Fibroblast of skin of back (primary cell): ENCODE measurements around the gene ANKRD13D. TPM values are rescaled to one million over a fixed set of nuclear protein-coding genes. Genes with fewer than 3 reads are reported as not detected.

Experiments
- DNase-seq: peaks from one replicate; pipeline ENCODE4 v3.0.0-alpha.2; 2013
- polyA plus RNA-seq, 2 experiments: library from polyadenylated mRNA; unstranded; fragments of 120-200 nt; gene quantifications; one replicate each; pipeline ENCODE4 v1.2.1, GENCODE V29; 2013; ENCODE audit not compliant: insufficient read length in 2 of 2

Gene ANKRD13D
- polyA plus RNA-seq (2013, experiment 1 of 2; ENCODE audit: insufficient read length), result 32.2 TPM
- polyA plus RNA-seq (2013, experiment 2 of 2; ENCODE audit: insufficient read length), result 26.2 TPM

- no peak for DNase-seq
Measured at GRCh38 chr11:67289226-67289650, at the start of gene ANKRD13D. Gene ANKRD13D (plus strand): TSS chr11:67289303. CDS start chr11:67289461, 158 bp downstream.

DNA sequence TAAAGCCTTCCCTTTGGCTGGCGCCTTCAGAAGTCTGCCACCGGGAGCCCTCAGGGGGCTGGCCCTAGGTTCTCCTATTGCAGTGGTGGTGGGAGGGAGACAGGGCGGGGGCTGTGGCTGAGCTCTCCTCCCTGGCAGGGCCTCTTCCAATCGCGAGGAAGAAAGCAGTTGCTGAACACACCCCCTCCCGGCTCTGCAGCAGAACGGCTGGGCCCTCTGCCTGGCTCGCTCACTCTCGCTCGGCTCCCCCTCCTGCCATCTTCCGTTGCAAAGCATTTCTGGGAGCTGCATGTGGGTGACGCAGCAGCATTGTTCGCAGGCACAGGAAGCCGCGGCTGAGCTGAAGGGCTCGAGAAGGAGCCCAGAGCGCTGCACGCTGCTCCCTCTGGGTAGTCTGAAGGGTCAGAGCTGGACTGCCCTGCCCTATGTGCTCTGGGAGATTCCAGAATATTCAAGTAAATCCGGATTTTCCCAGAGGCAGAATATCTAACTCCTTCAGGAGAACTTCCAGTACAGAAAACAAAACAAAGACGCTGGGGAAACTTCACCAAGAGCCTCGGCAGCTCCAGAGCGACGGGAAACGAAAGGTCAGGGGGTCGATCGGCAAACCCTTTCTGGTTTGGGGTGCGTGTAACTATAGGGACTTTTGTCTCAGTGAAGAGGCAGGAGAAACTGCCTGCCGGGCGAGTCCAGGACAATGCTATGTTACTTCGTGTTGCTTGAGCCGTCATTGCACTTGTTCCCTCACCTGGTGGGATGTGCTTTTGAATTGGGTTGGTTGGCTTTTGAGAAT is 49.1 kb upstream of the ANKRD13D start:
- DNase-seq, result peak; percentile 99

GRCh38 chr11:67240576-67241389 is 48.3 kb upstream of the ANKRD13D start:
- peak; percentile 70 for DNase-seq

GRCh38 chr11:67242548-67242947 is 46.6 kb upstream of the ANKRD13D start:
- no peak for DNase-seq

- no peak for DNase-seq
Measured at GRCh38 chr11:67243051-67243450, 46.1 kb upstream of the ANKRD13D start.

- no peak for DNase-seq
Measured at GRCh38 chr11:67245046-67245445, 44.1 kb upstream of the ANKRD13D start.

DNA sequence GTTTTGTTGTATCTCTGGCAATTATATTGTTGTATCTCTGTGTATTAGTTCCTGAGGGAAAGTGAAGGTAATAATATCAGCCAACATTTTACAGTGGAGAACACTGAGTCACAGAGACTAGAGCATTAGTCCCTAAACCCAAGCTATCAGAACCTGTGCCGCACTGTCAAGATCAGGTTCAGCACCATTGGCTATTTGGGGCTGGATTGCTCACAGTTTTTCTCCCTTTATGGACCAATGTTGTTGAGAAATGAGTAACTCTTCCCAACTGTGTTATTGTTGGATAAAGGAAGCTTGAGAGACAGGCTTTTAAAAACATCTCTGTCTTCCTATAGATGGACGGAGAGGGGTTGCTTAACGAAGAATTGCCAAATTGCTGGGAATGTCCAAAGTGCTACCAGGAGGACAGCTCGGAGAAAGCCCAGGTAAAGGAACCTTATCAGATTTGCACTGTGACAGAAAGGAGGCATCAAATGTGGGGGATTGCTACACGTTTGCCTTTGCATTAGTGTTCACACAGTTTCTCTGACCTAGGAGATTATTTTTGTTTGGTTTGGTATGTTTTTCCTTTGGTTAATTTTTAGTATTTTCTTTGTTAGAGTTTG is 41.1 kb upstream of the ANKRD13D start:
- no peak for DNase-seq

- DNase-seq, result no peak
Measured at GRCh38 chr11:67248653-67249052, 40.5 kb upstream of the ANKRD13D start.

DNA sequence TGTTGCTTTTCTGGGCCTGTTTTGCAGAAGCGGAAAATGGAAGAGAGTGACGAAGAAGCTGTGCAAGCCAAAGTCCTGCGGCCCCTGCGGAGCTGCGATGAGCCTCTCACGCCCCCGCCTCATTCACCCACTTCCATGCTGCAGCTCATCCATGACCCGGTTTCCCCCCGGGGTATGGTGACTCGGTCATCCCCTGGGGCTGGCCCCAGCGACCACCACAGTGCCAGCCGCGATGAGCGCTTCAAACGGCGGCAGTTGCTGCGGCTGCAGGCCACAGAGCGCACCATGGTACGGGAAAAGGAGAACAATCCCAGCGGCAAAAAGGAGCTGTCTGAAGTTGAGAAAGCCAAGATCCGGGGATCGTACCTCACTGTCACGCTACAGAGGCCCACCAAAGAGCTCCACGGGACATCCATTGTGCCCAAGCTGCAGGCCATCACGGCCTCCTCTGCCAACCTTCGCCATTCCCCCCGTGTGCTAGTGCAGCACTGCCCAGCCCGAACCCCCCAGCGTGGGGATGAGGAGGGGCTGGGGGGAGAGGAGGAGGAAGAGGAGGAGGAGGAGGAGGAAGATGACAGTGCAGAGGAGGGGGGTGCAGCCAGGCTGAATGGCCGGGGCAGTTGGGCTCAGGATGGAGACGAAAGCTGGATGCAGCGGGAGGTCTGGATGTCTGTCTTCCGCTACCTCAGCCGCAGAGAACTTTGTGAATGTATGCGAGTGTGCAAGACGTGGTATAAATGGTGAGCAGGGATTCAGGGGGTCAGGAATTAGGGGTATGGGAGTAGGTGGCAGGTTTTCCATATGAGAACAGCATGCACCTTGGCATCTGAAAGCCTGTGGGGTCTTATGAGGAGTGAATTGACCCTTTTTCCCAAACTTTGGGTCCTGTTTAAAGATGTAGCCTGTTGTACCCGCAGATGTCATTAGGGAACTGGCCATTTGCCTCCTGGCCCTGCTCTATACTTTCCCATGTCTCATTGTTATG is 38.8 kb upstream of the ANKRD13D start:
- no peak for DNase-seq

- DNase-seq, result no peak
Measured at GRCh38 chr11:67251841-67252240, 37.3 kb upstream of the ANKRD13D start.

DNA sequence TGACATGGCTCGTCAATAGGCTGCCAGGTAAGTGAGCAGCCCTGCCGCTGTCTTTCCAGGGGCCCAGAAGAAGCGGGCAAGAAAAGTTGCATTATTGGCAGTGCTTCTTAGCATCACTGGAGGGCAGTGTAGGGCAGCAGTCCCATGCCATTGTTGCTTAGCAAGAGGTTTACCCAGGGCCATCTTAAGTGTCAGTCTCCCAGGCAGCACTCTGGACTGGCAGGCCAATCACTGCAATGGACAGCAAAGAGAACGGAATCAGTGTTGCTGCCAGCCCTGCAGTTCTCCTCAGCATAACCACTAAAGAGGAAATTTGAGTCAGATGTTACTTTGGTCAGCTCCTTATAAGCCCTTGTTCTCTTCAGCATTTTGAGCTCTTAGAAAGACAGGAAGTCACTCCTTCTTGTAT is 36.3 kb upstream of the ANKRD13D start:
- peak; percentile 38 for DNase-seq

DNA sequence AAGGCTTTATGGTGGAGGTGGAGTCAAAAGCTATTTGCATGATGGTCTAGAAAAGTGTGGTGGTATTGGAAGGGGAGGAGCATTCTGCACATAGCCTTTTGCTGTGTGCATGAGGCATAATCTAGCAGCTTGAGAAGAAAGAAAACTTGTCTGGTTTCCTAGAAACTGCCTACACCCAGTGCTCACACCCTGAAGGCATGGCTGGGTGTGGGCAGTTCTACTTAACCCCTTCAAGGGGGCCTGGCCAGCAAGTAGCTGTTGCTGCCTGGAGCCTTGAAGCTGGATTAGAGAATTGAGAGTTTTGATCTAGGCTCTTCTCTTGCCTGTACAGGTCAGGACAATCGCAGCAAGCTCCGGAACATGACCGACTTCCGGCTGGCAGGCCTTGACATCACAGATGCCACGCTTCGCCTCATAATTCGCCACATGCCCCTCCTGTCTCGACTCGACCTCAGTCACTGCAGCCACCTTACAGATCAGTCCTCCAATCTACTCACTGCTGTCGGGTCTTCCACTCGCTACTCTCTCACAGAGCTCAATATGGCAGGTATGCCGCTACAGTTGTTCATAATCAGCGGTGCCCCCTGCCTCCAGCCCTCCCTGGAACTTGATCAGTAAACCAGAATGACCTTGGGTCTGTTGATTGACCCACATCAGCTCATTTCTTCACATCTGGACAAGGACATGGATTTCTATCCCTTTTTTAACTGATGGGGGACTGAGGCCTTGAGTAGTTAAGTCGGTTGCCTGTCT is 35.1 kb upstream of the ANKRD13D start:
- DNase-seq, result no peak

- DNase-seq, result no peak
Measured at GRCh38 chr11:67254798-67255197, 34.3 kb upstream of the ANKRD13D start.

DNA sequence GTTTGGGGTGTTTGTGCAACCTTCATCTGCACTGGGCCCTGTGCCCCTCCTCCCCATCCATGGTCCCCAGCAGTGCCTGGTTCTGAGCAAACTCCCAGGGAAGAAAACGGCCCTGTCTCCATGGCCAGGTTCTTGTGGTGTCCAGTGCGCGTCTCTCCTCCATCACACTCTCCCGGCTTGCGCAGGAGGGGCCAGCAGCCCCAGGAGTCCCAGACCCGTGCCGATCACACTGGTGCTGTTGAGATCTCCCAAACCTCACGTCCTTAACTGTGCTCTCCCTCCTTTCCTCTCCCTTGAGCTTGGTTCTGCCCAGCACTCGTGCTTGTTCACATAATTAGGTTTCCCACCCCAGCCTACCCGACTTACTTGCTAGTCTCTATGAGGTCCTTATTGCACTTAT is 33.8 kb upstream of the ANKRD13D start:
- no peak for DNase-seq

DNA sequence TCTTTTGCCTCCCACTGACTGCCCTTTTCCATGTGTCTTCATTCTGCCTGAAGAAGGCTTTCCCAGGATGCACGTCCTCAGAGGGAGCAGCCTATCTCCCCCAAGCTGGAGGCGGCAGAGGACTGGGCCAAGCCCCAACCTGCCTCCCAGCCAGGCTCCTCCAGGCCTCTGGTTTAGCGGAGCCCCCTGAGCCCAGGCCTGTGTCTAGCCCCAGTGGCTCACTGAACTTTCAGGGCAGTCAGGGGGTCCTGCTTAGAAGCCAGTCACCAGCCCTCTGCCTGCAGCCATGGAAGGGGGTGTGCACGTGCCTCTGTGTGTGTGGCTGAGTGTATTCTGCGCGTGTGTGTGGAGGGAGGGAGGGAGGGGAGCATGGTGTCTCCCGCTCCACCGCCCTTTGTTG is 33.2 kb upstream of the ANKRD13D start:
- DNase-seq, result no peak

DNA sequence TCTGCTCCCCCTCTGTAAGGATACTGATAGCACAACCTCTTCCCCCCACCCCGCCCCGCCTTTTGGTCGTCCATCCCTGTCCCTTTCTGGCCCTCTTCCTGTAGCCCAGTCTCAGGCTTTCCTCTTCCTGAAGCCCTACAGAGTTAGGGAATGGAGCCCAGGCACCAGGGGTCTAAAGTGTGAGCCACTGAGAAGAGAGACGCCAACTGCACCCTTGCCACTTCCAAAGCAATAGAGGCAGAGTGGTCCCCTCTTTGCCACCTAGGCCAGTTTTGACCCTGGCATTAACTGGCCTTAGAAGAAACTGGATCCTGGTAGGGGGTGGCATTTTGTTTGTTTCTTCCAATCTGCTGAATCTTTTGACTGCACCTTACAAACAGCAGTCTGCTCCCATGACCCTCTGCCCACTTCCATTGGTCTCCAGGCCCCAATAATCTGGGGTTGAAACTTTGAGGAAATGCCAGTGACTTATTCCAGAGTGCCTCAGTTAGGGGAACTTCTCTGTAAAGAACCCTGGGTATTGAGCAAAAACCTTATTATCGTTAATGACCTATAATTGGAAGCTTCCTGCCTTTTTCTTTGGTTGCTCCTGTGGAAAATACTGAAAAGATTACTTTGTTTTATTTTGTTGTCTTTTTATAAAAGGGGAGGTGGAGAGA is 32.5 kb upstream of the ANKRD13D start:
- no peak for DNase-seq

DNA sequence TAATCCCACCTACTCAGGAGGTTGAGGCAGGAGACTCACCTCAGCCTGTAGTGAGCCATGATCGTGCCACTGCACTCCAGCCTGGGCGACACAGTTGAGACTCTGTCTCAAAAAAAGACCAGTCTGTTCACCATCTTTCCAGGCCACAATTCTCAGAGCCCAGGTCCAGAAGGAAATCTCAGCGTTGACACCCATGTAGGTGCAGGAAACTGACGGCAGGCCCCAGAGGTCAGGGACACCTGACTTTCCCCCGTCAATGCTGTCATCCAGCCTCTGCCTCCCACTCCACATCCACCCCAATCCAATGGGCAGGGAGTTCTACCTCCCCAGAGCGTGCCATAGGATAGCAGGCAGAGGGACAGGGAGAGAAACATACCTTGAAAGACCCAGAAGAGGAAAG is 28.7 kb upstream of the ANKRD13D start:
- DNase-seq, result no peak

DNA sequence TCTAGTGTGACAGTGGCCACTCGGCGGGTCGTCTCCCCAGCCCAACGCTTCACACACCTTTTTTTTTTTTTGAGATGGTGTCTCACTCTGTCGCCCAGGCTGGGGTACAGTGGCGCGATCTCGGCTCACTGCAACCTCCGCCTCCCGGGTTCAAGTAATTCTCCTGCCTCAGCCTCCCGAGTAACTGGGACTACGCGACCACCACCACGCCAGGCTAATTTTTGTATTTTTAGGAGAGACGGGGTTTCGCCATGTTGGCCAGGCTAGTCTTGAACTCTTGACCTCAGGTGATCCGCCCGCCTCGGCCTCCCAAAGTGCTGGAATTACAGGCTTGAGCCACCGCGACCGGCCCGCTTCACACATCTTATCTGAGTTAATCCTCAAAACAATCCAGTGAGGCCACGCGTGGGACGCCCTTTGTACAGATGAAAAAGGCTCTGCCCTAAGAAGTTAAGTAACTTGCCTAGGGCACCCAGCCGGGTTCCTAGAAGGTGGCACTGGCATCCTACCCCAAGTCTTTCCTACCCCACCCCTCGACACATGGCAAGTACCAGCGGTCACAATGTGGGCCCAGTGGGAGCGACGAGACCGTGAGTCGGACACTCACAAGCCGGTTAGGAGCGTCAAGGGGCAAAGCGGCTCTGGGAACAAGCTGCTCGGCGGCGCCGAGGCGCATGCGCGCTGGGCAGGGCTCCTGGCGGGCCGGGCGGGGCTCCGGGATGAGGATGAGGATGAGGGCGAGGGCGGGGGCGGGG is 28.0 kb upstream of the ANKRD13D start:
- DNase-seq, result peak; percentile 57

GRCh38 chr11:67261640-67261945 is 27.5 kb upstream of the ANKRD13D start:
- no peak for DNase-seq
